Type B pancreatic cell (in vitro differentiated cells): Measurements from ENCODE around the gene CASZ1. TPM values are rescaled to one million over a fixed set of nuclear protein-coding genes. Genes with fewer than 3 reads are reported as not detected.

Experiments used
- DNase-seq: peaks from one replicate; pipeline ENCODE4 v3.0.0; 2021; ENCODE audit warnings: mixed read lengths; ENCODE audit not compliant: unreplicated experiment; ENCODE audit errors: extremely low spot score
- H3K27ac Mint-ChIP-seq: 2 replicates; pipeline ENCODE4 v1.8.0; 2021; ENCODE audit warnings: mild to moderate bottlenecking, mixed read lengths
- H3K27me3 Mint-ChIP-seq: 2 replicates; pipeline ENCODE4 v1.8.0; 2021; ENCODE audit warnings: mixed read lengths
- H3K36me3 Mint-ChIP-seq: 2 replicates; pipeline ENCODE4 v1.8.0; 2021; ENCODE audit warnings: mixed read lengths
- H3K4me1 Mint-ChIP-seq: one replicate; pipeline ENCODE4 v1.8.0; 2021; ENCODE audit warnings: mixed read lengths; ENCODE audit not compliant: unreplicated experiment
- H3K4me3 Mint-ChIP-seq: 2 replicates; pipeline ENCODE4 v1.8.0; 2021; ENCODE audit warnings: mild to moderate bottlenecking, mixed read lengths
- H3K9me3 Mint-ChIP-seq: 2 replicates; pipeline ENCODE4 v1.8.0; 2021; ENCODE audit warnings: mixed read lengths
- CTCF ChIP-seq: fragments of 200-600 bp; sonication (generic); conservative IDR thresholded peaks from 2 replicates; pipeline ENCODE4 v1.5.0; 2021; ENCODE audit warnings: antibody characterized with exemption, mild to moderate bottlenecking
- total RNA-seq: library from RNA; stranded (reverse); gene quantifications from 2 replicates; pipeline ENCODE4 v1.2.1, GENCODE V29; 2021; ENCODE audit warnings: low replicate concordance

CASZ1 gene
- total RNA-seq, 1 donor from 2014 or later: 15.7 TPM

- Mint-ChIP-seq H3K27me3 (peaks cover 6% of the 10 kb centered on the region), H3K27ac (no peak overlapping the region), H3K4me1 (peaks cover 5% of the 10 kb centered on the region), H3K9me3 (no peaks in the 10 kb centered on the region), H3K36me3 (no peaks in the 10 kb centered on the region), H3K4me3 (no peak overlapping the region)
- DNase-seq: no peak
- TF ChIP-seq CTCF: no peak
Measured at GRCh38 chr1:10773851-10774614, 22.4 kb downstream of the CASZ1 start.

- no peak for TF ChIP-seq CTCF
- peaks cover 5% of the 10 kb centered on the region for H3K4me1 Mint-ChIP-seq
- peaks cover 6% of the 10 kb centered on the region for H3K27me3 Mint-ChIP-seq
- H3K9me3 Mint-ChIP-seq: no peaks in the 10 kb centered on the region
- no peak overlapping the region for H3K4me3 Mint-ChIP-seq
- no peaks in the 10 kb centered on the region for H3K36me3 Mint-ChIP-seq
- no peak overlapping the region for H3K27ac Mint-ChIP-seq
- no peak for DNase-seq
Measured at GRCh38 chr1:10773376-10773775, 23.1 kb downstream of the CASZ1 start.

- Mint-ChIP-seq H3K36me3 (no peaks in the 10 kb centered on the region), H3K27ac (no peak overlapping the region), H3K27me3 (peaks cover 6% of the 10 kb centered on the region), H3K4me3 (no peak overlapping the region), H3K4me1 (peaks cover 5% of the 10 kb centered on the region), H3K9me3 (no peaks in the 10 kb centered on the region)
- TF ChIP-seq CTCF: no peak
- DNase-seq: no peak
Measured at GRCh38 chr1:10772711-10773110, 23.7 kb downstream of the CASZ1 start.

- no peaks in the 10 kb centered on the region for H3K36me3 Mint-ChIP-seq
- no peak for DNase-seq
- H3K9me3 Mint-ChIP-seq: no peaks in the 10 kb centered on the region
- no peak overlapping the region for H3K27ac Mint-ChIP-seq
- H3K4me3 Mint-ChIP-seq: no peak overlapping the region
- peaks cover 5% of the 10 kb centered on the region for H3K4me1 Mint-ChIP-seq
- no peak for TF ChIP-seq CTCF
- H3K27me3 Mint-ChIP-seq: peaks cover 6% of the 10 kb centered on the region
Measured at GRCh38 chr1:10771789-10772188, 24.7 kb downstream of the CASZ1 start.

GRCh38 chr1:10768552-10768951 is 27.9 kb downstream of the CASZ1 start:
- Mint-ChIP-seq H3K36me3 (no peaks in the 10 kb centered on the region), H3K9me3 (no peaks in the 10 kb centered on the region), H3K4me3 (no peak overlapping the region), H3K27ac (no peak overlapping the region), H3K4me1 (peaks cover 19% of the 10 kb centered on the region), H3K27me3 (peaks cover 6% of the 10 kb centered on the region)
- no peak for TF ChIP-seq CTCF
- DNase-seq: no peak
